GM21515 (cell line): Measurements from ENCODE around the gene LTA4H.

Experiments
- ATAC-seq: cut with Tn5 transposase; IDR thresholded peaks from one replicate; pipeline ENCODE4 v1.9.1; 2021; ENCODE audit not compliant: unreplicated experiment

Gene LTA4H

GRCh38 chr12:95960241-95960640 lies 75.1 kb downstream of the LTA4H start:
- no peak for ATAC-seq

GRCh38 chr12:95959107-95959506 lies 76.3 kb downstream of the LTA4H start:
- no peak for ATAC-seq

- no peak for ATAC-seq
These were observed 78.7 kb downstream of the LTA4H start for GRCh38 chr12:95956557-95957145.

GRCh38 chr12:95955549-95956159 lies 79.7 kb downstream of the LTA4H start:
- no peak for ATAC-seq

- ATAC-seq, result no peak
These were observed 82.4 kb downstream of the LTA4H start for GRCh38 chr12:95953000-95953399.

- ATAC-seq, result no peak
These were observed 83.9 kb downstream of the LTA4H start for GRCh38 chr12:95951515-95951914.
